ENCODE data around the gene ARHGAP9.
"Not testable (repeated sequence)": the region's sequence is repeated elsewhere in the genome, so short reads cannot be mapped to it uniquely, and the experiment has no call there.

The ARHGAP9 gene

DNA sequence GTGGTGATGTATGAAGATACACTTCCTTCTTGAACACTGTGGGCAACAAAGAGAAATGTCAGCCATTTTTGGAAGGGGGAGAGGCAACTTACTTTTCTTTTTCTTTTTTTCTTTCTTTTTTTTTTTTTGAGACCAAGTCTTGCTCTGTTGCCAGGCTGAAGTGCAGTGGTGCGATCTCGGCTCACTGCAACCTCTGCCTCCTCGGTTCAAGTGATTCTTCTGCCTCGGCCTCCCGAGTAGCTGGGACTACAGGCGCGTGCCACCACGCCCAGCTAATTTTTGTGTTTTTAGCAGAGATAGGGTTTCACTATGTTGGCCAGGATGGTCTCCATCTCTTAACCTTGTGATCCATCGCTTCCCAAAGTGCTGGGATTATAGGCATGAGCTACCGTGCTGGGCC, 38.1 kb upstream of the ARHGAP9 start:
- not testable (repeated sequence) for DNase-seq (ENCODE audit: low read depth in 2 of 2)

DNA sequence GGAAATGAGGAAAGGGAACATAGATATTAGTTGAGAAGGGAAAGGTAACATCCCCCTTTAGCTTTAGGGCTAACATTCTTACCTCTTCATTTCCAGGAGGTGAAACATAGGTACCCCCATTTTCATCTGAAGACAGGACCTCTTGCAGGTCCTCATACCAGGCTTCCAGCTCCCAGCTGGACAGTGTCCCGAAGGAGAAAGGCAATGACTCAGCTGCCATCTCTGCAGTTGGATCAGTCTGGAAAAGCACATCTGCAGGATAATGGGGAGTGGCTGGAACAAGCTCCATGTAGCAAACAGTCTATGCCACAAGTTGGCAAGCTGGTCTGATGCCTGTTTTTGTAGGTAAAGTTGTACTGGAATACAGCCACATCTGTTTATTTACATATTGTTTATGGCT, 37.5 kb upstream of the ARHGAP9 start:
- no peak for DNase-seq (ENCODE audit: low read depth in 2 of 2)

DNA sequence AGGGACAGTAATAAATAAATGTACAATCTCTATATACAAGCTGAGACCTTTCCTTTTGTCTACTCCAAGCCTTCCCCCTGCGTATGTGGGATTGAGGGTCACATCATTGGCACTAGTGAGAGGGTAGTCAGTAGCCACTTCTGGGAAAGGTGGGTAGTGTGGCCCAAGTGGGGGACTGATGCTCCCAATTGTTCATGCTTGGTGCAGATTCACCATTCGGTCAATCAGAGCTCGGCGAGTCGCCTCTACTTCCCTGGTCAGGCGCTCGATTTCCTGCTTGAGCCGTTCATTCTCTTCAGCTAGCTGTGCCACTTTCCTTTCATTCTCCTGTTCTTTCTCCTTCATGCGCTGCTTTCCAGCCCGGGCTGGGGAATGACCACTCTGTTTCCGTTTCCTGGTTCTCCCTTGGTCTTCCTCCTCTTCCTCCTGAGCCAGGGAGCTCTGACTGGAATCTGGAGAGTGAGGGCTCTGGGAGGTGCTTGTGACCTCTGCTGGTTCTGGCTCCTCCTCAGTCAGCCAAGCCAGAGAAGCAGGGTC, 37.0 kb upstream of the ARHGAP9 start:
- DNase-seq (ENCODE audit: low read depth in 2 of 2), result no peak

DNA sequence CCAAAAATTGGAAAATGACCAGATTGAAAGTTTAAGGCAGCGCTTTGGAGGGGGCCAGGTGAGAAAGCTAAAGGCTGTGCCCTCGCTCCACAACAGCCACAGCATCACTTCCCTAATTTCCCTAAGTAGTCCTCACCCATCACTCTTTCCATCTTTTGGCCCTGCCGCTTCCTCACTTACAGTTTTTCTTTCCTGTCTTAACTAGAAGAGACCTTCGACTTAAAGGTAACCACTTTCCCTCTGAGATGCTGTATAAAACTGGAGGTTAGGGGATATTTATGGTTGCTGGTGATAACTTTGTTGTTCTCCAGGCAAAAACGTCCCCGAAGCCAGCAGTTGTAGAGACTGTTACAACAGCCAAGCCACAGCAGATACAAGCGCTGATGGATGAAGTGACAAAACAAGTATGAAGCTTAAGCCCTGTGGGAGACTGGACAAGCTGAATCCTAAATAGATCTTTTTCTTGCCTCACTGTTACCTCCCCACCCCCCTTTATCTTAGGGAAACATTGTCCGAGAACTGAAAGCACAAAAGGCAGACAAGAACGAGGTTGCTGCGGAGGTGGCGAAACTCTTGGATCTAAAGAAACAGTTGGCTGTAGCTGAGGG, 36.4 kb upstream of the ARHGAP9 start:
- DNase-seq (ENCODE audit: low read depth in 2 of 2), result no peak

DNA sequence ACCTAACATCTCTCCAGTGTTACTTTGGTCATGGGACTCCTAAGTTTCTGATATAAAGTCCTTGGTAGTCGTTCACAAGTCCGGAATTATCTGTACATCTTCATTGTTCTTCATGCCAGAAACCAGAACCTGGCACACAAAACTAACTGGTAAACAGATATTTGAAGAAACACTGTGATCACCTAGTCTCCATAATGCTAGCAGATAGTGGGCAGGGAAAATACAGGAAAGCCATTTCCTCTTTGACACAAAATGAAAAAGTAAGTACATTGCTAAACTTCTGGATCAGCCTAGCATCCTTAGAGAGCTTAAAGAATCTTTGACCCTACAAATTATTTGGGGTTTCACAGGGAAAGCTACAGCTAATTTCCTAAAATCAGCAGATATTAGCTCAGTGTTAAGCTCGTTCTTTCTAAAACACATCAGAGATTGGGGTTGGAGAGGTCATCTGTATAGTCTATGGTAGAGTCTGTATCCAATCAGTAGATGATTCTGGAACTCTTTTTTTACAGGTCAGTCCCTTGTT, 35.8 kb upstream of the ARHGAP9 start:
- no peak for DNase-seq (ENCODE audit: low read depth in 2 of 2)

DNA sequence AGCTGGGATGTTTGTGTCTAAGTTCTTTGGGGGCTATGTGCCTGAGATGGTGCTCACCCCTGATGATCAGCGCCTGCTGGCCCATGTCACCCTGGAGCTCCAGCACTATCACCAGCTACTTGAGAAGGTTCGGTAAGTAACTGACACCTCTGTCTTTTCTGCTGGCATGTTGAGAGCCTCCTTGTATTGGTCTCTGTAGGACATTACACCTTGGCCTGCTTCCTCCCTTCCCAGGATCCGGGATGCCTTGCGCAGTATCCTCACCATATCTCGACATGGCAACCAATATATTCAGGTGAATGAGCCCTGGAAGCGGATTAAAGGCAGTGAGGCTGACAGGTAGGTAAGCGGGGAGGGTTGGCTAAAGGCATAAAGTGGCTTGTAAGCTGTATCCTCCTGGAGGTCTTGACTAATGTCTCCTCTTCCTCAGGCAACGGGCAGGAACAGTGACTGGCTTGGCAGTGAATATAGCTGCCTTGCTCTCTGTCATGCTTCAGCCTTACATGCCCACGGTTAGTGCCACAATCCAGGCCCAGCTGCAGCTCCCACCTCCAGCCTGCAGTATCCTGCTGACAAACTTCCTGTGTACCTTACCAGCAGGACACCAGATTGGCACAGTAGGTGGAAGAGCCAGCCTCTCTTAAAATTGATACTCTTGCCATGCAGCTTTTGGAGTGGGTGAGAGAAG, 35.2 kb upstream of the ARHGAP9 start:
- DNase-seq (ENCODE audit: low read depth in 2 of 2), result no peak

DNA sequence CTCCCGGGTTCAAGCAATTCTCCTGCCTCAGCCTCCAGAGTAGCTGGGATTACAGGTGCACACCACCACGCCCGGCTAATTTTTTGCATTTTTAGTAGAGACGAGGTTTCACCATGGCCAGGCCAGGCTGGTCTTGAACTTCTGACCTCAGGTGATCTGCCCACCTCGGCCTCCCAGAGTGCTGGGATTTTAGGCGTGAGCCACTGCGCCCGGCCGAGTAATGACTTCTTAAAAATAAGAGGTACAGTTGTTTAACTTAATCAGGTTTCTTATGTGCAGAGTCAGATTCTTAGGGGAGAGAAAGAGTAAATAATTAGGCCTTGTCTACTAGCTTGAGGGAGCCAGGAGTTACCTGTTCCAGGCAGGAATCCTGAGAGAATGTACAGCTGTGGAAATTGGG, 34.6 kb upstream of the ARHGAP9 start:
- DNase-seq (ENCODE audit: low read depth in 2 of 2), result not testable (repeated sequence)

DNA sequence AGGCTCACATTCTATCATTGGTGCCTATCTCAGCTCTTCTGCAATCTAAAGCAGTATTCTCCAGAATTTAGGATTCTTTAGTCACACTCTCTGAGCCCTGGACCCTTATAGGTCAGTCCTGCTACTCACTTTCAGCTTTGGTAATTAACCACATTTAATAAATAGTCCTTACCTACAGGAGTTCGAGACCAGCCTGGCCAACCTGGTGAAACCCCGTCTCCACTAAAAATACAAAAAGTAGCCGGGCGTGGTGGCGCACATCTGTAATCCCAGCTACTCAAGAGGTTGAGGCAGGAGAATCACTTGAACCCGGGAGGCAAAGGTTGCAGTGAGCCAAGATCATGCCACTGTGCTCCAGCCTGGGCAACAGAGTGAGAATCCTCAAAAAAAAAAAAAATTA, 34.0 kb upstream of the ARHGAP9 start:
- not testable (repeated sequence) for DNase-seq (ENCODE audit: low read depth in 2 of 2)

DNA sequence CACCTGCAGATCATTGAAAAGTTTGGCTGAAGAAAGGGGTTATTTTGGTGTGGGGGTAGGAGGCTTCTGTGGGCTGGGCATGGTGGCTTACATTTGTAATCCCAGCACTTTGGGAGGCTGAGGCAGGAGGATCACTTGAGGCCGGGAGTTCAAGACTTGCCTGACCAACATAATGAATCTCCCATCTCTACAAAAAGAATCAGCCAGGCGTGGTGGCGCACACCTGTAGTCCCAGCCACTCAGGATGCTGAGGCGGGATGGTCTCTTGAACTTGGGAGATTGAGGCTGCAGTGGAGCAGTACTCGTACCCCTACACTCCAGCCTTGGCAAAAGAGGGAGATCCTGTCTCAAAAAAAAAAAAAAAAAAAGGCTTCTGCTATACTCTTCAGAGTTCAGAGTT, 33.6 kb upstream of the ARHGAP9 start:
- no peak for DNase-seq (ENCODE audit: low read depth in 2 of 2)

DNA sequence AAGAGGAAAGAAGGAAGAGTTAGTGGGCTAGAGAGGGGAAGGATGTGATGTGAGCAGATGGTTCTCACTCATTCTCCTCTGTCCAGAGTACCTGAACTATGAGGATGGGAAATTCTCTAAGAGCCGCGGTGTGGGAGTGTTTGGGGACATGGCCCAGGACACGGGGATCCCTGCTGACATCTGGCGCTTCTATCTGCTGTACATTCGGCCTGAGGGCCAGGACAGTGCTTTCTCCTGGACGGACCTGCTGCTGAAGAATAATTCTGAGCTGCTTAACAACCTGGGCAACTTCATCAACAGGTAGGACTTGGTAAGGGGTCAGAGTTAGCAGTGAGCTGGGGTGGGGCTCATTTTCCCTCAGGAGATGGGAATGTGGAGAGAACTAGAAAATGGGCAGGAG, 33.0 kb upstream of the ARHGAP9 start:
- no peak for DNase-seq (ENCODE audit: low read depth in 2 of 2)

DNA sequence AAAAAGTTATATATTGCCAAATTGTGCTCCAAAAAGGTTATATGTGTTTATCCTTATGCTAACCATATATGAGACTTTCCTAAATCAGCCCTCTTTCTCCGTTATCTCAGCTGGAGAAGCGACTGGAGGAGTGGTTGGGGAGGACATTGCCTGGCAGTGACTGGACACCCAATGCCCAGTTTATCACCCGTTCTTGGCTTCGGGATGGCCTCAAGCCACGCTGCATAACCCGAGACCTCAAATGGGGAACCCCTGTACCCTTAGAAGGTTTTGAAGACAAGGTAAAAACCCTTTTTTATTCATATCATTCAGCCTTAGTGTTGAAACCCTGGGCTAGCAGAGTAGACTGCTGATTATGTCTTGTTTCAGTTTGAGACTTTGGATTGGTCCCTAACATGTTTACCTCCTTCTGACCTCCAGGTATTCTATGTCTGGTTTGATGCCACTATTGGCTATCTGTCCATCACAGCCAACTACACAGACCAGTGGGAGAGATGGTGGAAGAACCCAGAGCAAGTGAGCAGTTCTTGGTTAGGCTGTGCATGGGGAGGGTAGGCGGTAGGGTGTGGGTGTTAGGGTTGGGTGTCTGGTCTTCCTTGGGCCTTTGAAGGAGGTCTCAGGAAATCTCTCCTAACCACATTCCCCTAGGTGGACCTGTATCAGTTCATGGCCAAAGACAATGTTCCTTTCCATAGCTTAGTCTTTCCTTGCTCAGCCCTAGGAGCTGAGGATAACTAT, 32.1 kb upstream of the ARHGAP9 start:
- no peak for DNase-seq (ENCODE audit: low read depth in 2 of 2)

DNA sequence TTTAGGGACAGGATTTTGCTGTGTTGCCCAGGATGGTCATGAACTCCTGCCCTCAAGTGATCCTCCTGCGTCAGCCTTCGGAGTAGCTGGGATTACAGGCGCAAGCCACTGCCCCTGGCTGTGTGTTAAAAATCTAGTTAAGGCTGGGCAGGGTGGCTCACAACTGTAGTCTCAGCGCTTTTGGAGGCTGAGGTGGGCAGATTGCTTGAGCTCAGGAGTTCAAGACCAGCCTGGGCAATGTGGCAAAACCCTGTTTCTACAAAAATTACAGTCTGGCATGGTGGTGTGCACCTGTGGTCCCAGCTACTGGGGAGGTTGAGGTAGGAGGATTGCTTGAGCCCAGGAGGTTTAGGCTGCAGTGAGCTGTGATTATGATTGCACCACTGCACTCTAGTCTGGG, 31.5 kb upstream of the ARHGAP9 start:
- DNase-seq (ENCODE audit: low read depth in 2 of 2), result no peak

DNA sequence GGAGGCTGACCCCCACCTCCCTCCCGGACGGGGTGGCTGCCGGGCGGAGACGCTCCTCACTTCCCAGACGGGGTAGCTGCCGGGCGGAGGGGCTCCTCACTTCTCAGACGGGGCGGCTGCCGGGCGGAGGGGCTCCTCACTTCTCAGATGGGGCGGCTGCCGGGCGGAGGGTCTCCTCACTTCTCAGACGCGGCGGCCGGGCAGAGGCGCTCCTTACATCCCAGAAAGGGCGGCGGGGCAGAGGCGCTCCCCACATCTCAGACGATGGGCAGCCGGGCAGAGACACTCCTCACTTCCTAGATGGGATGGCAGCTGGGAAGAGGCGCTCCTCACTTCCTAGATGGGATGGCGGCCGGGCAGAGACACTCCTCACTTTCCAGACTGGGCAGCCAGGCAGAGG, 28.1 kb upstream of the ARHGAP9 start:
- not testable (repeated sequence) for DNase-seq (ENCODE audit: low read depth in 2 of 2)

DNA sequence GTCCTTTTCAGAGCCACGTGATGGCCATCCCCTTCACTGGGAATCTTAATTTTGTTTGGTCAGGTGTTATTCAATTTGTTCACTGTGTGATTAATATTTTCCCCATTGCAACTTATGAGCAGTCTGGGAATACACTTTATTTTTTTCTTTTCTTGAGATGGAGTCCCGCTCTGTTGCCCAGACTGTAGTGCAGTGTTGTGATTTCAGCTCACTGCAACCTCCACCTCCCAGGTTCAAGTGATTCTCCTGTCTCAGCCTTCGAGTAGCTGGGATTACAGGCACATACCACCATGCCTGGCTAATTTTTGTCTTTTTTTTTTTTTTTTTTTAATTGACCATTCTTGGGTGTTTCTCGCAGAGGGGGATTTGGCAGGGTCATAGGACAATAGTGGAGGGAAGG, 26.9 kb upstream of the ARHGAP9 start:
- DNase-seq (ENCODE audit: low read depth in 2 of 2), result not testable (repeated sequence)

DNA sequence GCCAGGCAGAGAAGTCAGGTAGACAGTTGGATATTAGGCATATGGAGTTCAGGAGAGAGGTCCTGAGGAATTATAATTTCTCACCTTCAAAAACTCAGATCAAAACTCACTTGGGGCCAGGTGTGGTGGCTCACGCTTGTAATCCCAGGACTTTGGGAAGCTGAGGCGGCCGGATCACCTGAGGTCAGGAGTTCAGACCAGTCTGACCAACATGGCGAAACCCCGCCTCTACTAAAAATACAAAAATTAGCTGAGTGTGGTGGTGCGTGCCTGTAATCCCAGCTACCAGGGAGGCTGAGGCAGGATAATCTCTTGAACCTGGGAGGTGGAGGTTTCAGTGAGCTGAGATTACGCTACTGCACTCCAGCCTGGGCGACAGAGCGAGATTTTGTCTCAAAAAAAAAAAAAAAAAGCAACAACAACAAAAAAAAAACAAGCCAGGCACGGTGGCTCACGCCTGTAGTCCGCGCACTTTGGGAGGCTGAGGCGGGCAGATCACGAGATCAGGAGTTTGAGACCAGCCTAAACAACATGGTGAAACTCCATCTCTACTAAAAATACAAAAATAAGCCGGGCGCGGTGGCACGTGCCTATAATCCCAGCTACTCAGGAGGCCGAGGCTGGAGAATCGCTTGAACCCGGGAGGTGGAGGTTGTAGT, 22.8 kb upstream of the ARHGAP9 start:
- DNase-seq (ENCODE audit: low read depth in 2 of 2), result not testable (repeated sequence)

DNA sequence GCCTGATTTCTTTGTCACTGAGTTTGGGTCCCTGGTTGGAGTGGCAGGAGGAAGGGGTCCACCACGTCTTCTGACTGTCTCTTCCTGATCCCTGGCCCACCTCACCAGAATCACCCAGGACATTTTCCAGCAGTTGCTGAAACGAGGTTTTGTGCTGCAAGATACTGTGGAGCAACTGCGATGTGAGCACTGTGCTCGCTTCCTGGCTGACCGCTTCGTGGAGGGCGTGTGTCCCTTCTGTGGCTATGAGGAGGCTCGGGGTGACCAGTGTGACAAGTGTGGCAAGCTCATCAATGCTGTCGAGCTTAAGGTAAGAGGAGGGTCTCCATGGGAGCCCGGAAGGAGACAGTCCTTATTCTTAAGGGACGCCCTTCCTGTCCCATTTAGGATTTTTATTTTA, 20.5 kb upstream of the ARHGAP9 start:
- no peak for DNase-seq (ENCODE audit: low read depth in 2 of 2)

DNA sequence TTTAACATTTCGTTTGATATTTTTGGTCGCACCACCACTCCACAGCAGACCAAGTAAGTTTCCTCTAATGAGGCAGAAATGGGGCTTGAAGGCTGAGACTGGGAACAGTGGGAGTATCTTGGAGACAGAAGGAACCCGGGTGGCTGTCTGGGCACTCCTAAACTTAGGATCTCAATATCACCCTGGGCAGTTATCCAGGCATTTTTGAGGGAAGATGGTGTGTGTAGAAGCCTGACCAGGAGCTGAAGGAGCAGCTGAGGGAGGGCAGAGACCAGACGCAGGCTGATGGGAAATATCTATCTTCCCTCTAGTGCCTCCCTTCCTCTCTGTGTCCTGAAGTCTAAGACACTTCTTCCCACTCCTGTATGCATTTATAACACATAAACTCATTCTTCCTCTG, 18.9 kb upstream of the ARHGAP9 start:
- DNase-seq (ENCODE audit: low read depth in 2 of 2), result no peak

DNA sequence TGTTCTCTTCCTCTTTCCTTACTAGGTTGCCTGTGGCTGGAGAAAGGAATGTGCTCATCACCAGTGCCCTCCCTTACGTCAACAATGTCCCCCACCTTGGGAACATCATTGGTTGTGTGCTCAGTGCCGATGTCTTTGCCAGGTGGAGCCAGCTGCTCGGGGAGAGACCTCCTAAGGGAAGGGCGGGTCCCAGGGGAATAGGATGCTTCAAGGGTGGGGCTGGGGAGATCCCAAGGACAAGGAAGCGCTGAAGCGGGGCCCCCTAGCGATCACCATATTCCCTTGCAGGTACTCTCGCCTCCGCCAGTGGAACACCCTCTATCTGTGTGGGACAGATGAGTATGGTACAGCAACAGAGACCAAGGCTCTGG, 18.5 kb upstream of the ARHGAP9 start:
- DNase-seq (ENCODE audit: low read depth in 2 of 2), result no peak

DNA sequence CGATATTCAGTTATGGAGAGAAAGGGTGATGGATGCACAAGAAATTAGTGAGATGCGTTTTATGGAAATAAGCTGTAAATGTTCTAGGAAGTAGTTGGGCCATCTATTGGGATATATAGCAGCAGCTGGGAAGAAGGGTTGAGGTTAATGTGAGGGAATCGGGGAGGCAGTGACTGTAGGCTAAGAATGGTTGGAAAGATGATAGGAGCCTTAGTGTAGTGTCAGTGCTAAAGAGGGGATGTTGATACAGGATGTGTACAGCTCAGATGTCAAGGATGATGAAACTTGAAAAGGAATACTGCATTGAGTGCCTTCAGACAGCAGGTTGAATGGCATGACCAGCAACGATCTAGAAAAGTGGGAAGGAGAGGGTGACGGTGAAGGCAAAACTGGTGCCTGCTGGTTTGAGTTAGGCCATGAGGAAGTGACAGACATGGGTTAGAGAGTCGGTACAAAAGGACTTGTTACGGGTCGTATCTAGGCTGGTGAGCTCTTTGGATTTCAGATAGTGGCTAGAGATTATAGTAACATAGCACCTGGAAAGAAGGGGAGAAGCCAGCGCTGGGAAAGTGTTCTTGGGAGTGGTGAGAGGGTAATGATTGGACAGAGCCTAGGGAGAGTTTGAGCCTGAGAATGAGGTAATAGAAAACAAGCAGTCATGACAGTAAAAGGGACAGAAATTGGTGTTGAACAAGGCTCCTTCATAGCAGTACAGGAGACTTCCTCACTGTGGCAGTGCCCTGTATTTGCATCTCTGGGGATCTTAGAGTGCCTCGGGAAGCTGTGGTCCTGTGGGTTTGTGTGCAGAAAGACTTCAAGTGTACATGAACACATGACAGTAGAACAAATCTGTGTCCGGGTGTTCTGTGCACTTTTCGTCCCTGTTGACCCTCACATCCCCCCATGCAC, 17.8 kb upstream of the ARHGAP9 start:
- DNase-seq (ENCODE audit: low read depth in 2 of 2), result no peak

DNA sequence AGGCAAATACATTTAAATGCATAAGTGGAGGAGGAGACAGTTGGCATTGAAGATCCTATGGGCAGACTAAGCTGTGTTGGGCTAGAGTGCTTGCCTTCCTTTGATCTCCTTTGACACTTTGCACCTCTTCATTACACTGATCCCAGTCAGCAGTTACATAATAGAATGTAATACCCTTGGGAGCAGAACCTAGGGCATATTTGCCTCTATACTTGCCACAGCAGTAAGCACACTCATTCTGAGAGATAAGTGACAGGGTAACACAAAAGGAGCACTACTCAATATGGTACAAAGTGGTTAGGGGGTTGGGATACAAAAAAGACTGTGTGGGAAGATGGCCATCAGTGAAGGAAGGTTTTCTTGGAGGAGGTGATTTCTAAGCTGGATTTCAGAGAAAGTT, 17.2 kb upstream of the ARHGAP9 start:
- no peak for DNase-seq (ENCODE audit: low read depth in 2 of 2)

DNA sequence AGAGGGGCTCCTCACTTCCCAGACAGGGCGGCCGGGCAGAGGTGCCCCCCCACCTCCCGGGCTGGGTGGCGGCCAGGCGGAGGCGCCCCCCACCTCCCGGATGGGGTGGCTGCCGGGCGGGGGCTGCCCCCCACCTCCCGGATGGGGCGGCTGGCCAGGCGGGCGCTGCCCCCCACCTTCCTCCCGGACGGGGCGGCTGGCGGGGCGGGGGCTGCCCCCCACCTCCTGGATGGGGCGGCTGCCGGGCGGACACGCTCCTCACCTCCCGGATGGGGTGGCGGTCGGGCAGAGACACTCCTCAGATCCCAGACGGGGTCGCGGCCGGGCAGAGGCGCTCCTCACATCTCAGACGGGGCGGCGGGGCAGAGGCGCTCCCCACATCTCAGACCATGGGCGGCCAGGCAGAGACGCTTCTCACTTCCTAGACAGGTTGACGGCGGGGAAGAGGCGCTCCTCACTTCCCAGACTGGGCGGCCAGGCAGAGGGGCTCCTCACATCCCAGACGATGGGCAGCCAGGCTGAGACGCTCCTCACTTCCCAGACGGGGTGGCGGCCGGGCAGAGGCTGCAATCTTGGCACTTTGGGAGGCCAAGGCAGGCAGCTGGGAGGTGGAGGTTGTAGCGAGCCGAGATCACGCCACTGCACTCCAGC, 15.5 kb upstream of the ARHGAP9 start:
- not testable (repeated sequence) for DNase-seq (ENCODE audit: low read depth in 2 of 2)
